K562 (cell line): ENCODE measurements around the gene A4GALT.

Source experiments
- BCLAF1 ChIP-seq, 2 experiments: fragments of 450-650 bp in 1 of 2; IDR thresholded peaks; 2 replicates each; pipeline ENCODE4 v1.6.1; 2011 to 2017; ENCODE audit warnings: low read depth in 2 of 2, antibody characterized with exemption in 1 of 2, borderline replicate concordance in 1 of 2, low read length in 1 of 2, mild to moderate bottlenecking in 1 of 2, mixed read lengths in 1 of 2; ENCODE audit not compliant: control insufficient read depth in 1 of 2
- CTCF ChIP-seq, 3 experiments: IDR thresholded peaks in 2 of 3; conservative IDR thresholded peaks in 1 of 3; 2 replicates each; pipeline ENCODE4 v1.5.1; 2011 to 2012; ENCODE audit warnings: low read length in 3 of 3, mild to moderate bottlenecking in 3 of 3, control low read depth in 2 of 3, improper control_type of control experiment in 1 of 3, inconsistent platforms in 1 of 3, low read depth in 1 of 3, mixed read lengths in 1 of 3, moderate library complexity in 1 of 3; ENCODE audit not compliant: insufficient read depth in 2 of 3
- ESRRA ChIP-seq: fragments of 450-650 bp; IDR thresholded peaks from 2 replicates; pipeline ENCODE4 v1.6.1; 2014; ENCODE audit warnings: low read depth, mild to moderate bottlenecking, moderate library complexity, borderline replicate concordance
- EZH2 ChIP-seq: IDR thresholded peaks from 2 replicates; pipeline ENCODE4 v1.6.1; 2012; ENCODE audit warnings: low read depth, mild to moderate bottlenecking, inconsistent platforms, low read length, borderline replicate concordance
- FOXA1 ChIP-seq: fragments of 450-650 bp; IDR thresholded peaks from 2 replicates; pipeline ENCODE4 v1.6.1; 2016; ENCODE audit warnings: mild to moderate bottlenecking, borderline replicate concordance
- MITF ChIP-seq: IDR thresholded peaks from 2 replicates; pipeline ENCODE4 v1.6.1; 2014; ENCODE audit warnings: antibody characterized with exemption
- POLR2AphosphoS5 ChIP-seq: IDR thresholded peaks from 2 replicates; pipeline ENCODE4 v1.6.1; 2011; ENCODE audit warnings: mild to moderate bottlenecking, low read depth, low read length, moderate library complexity; ENCODE audit not compliant: control insufficient read depth, insufficient read depth
- ZBTB8A ChIP-seq: fragments of 450-650 bp; IDR thresholded peaks from 2 replicates; pipeline ENCODE4 v1.6.1; 2018; ENCODE audit warnings: mild to moderate bottlenecking, moderate library complexity; ENCODE audit not compliant: partially characterized antibody
- ZNF76 ChIP-seq: fragments of 250-450 bp; sonication (Bioruptor Pico); IDR thresholded peaks from 2 replicates; pipeline ENCODE4 v1.4.0; 2020; ENCODE audit warnings: mild to moderate bottlenecking, moderate library complexity, borderline replicate concordance

GRCh38 chr22:42769238-42769573, 48.5 kb upstream of the A4GALT start:
- no peak for TF ChIP-seq CTCF (IDR thresholded peaks at IDR 0.05 in 2 of 3, conservative IDR thresholded peaks at IDR 0.05 in 1 of 3; ENCODE audit: insufficient read depth in 2 of 3, low read depth in 1 of 3, low read length in 3 of 3)
- TF ChIP-seq ESRRA = no peak
- TF ChIP-seq EZH2 = no peak
- no peak for TF ChIP-seq FOXA1
- no peak for TF ChIP-seq POLR2AphosphoS5
- no peak for TF ChIP-seq ZNF76
- no peak for TF ChIP-seq MITF
- no peak for TF ChIP-seq ZBTB8A
- TF ChIP-seq BCLAF1 (IDR thresholded peaks at IDR 0.05; ENCODE audit: borderline replicate concordance in 1 of 2, control insufficient read depth in 1 of 2, low read depth in 2 of 2, low read length in 1 of 2) = no peak
